GM19239 (cell line): ENCODE measurements around the gene EFHC1.

Experiments
- DNase-seq: peaks from one replicate; pipeline ENCODE4 v3.0.0; 2011; ENCODE audit warnings: low spot score; ENCODE audit not compliant: insufficient read length
- FAIRE-seq: peaks from 2 replicates; lab custom pipeline; 2011; peaks lifted over from hg19 to GRCh38; lab: Jason Lieb, UNC

The EFHC1 gene

DNA sequence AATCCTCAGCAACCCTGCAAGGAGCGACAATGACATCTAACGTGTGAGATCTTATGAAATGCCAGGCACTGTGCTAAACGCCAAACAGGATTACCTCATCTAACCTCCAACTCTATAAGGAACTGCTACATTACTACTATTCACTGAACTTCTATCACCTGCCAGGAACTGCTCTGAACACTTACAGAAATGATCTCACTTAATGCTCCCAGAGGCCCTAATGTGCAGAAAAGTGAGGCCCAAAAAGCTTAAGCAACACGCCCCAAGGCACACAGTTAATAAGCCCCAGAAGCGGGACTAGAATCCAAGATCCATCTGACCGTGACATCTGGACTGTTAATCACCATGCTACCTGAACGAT lies 128.2 kb downstream of the EFHC1 start:
- DNase-seq, result no peak
- FAIRE-seq, result no peak

DNA sequence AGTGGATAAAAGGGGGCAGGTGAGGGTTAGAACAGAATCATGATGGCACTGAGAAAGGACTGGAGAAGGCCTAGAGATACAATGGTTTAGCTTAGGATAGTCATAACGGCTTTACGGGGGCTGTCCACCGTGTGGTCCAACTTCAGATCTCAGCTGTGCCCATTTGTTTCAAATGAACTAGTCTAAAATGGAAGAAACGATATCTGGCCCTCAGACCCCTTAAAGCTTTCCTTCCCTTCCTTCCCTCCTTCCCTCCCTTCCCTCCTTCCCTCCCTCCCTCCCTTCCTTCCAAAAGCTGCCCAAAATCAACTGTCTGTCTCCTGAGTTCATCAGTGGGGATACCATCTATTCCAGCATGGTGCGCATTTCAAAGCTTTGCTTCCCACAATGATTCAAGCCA lies 128.9 kb downstream of the EFHC1 start:
- FAIRE-seq, result no peak
- DNase-seq, result no peak

DNA sequence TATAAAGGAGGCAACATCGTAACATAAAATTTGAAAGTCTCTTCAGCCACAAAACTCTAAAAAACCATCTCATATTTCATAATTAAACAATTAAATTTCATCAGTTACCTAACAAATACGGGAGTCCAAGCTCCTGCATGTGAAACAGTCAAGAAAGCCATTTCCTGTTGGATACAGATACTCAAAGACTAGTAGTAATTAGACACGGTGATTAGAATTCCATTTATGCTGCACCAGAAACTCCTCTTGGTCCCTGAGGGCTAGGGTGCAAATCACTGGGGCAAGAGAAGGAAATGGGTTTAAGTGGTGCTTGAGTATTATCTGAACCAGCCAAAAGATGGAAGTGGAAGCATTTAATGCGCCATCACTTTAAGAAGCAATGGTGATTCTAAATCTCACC lies 129.3 kb downstream of the EFHC1 start:
- DNase-seq (no peak), FAIRE-seq (no peak)

DNA sequence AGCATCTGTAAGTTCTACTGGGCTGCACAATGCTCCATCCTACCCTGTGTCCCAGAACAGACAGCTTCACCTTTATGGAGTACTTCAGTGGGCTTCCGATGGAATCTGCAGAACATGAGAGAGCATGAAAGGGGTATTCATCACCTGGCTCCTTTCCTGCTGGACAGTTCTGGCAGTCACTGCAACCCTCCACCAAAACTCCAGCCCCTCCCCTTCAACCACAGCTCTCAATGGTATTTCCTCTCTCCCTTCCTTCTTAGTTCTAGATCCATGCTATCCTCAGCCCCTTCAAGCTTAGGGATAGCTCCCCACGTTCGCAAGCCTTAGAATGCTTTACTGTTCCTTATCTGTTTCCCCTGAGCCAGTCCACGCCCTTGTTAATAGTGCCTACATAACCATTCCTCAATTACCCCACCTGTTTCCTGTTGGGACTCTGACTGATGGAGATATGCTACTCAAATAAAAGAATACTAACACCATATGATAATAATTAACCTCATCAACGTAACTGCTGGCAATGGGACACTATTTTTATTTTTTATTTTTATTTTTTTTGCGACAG lies 130.0 kb downstream of the EFHC1 start:
- FAIRE-seq (no peak), DNase-seq (no peak)

DNA sequence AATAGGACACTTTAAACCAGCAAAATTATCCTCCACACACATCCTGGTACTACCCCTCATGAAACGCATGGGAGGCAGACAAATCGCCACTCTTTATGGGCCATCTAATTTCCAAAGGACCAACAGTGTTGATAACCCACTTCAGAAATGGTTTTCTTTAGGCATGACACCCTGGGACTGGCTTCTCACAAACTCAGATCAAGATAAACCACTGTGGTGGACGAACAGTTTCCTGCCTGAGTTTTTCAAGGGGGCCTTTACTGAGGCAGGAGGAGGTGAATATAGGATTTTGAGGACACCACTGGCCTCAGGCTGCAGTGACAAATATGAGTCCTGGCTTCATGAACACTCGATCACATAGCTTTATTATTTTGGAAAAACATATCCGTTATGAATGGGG lies 130.7 kb downstream of the EFHC1 start:
- no peak for FAIRE-seq
- DNase-seq, result no peak

DNA sequence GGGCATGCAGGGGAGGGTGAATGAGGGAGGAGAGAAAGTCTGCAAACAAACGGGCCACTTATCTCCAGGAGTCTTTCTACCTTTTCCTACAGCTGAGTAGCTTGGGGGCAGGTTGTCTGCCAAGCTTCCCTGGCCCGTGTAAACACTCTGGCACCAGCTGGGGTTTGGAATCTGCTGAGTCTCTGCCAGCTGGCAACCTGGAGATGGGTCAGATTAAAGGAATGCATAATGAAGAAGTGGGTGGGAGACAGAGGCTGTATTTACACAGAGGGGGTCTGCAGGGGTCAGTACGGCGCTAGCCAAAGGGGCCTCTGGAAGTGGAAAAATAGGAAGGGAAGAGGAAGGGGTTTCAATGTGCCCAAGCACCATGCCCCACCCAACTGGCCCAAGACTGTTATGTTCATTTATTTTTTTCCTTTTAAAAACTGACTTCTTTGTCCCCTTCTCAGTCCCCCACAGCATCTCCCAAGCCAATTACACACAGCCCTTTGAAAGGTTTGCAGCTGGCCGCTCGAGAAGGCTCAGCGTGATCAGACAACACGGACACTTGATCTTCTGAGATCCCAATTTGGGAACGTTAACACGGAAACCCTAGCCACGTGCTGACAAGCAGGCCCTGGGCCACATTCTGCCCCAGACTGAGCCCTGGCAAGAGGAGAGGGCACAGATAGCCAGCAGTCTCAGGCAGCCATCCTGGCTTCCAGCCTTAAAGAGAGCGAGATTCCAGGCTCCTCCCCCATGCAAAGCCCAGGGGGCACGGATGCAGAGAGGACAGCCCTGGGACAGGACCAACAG lies 131.5 kb downstream of the EFHC1 start:
- DNase-seq, result no peak
- no peak for FAIRE-seq

DNA sequence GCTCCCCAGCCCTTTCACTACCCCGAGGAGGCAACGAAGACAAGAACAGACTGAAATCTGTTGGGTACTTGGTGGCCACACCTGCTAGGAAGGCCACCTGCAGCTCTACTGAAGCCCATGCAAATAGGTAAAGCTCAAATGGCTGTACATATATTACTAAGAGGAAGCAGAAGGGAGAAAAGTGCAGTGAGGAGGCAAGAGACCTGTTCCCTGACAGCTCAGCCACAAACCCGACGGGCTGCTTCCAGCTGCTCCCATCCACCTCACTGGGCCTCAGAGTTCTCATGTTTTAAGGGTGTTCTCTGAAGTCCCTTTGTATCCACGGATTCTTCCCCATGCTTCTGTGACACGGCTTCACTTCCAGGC lies 132.1 kb downstream of the EFHC1 start:
- FAIRE-seq, result peak; percentile 61

DNA sequence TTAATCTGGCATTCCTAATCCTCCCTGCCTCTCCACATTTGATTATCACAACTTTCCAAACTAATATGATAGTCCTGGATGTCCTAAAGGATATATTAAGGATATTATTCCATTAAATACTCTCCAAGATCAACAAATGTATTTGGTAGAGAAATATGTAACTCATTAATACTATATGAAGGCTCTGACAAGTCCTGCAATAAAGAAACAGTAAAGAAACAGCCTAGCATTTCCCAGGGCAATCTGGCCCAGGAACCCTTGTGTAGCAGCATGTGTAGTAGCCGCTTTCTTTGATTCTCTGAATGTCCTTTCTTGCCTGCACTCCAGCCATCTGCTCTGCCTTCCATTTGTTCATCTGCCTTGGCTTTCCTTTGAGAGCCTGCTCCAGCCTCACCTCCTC lies 133.0 kb downstream of the EFHC1 start:
- no peak for DNase-seq

More for the DNA sequence above, 132.1 kb downstream of the EFHC1 start:
- DNase-seq, result no peak

DNA sequence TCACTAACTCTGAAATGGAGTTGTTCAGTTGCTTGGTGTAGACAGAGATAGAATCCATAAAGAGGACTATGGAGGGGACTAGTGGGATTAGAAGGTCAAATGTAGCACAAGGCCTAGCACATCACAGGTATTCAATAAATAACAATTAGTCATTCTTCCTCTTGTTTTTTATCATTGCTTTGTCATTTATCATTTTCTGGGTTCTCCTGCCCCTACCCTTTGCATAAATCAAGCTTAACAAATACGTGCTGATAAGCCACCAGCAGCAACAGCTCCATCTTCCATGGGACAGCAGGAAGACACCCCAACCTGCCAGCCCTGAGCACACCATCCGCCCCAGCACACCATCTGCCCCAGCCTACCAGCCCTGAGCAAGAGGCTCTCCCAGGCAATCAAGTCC lies 133.6 kb downstream of the EFHC1 start:
- FAIRE-seq (no peak), DNase-seq (no peak)

More for the DNA sequence above, 133.0 kb downstream of the EFHC1 start:
- no peak for FAIRE-seq

DNA sequence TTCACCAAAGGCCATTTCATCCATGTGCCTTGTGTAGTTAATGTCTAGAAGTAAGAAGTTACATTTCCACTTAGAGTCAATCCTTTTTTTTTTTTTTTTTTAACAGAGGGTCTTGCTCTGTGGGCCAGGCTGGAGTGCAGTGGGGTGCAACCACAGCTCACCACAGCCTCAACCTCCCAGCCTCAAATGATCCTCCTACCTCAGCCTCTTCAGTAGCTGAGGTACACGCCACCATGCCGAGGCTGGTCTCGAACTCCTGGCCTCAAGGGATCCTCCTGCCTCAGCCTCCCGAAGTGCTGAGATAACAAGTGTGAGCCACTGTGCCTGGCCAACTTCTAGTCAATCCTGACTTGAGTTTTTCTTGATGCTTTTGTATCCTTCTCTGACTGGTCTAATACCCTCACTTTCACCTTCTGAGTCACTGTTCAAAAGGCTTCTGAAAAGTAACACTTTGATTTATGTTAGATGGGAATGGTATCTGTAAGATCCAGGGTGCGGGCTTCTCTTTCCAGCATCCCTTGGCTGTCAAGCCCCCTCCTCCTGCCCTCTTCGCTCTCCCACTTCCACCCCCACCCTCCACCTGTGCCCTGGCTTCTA lies 134.6 kb downstream of the EFHC1 start:
- DNase-seq (no peak), FAIRE-seq (no peak)

DNA sequence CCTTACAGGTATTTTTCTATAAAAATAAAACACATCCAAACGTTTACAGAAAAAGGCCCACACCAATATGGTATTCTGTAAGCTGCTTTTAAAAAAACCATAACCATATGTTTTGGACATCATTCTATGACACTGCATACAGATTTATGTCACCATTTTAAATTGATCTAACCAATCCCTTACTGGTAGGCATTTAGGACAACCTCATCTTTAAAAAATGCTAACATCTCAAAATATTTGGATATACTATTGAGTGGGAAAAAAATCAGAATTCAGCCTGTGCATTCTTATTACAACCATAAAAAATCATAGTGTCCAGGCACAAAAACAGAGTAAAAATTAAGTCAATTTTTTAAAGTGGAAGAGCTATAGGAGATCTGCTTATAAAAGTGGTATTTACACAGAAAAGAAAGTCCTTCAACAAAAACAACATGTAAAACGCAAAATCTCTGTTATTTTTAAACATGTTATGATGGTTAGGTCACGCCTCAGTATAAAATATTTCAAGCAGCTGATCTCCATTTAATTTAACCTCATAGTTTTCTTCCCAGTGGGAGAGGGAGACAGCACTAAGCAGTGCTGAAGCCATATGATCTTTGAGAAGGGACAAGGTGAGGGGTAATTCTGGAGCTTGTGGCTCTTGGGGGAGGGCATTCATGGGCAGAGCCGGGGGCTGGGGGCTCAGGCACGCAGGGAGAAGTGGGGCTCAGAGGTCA lies 135.5 kb downstream of the EFHC1 start:
- DNase-seq, result no peak
- no peak for FAIRE-seq

DNA sequence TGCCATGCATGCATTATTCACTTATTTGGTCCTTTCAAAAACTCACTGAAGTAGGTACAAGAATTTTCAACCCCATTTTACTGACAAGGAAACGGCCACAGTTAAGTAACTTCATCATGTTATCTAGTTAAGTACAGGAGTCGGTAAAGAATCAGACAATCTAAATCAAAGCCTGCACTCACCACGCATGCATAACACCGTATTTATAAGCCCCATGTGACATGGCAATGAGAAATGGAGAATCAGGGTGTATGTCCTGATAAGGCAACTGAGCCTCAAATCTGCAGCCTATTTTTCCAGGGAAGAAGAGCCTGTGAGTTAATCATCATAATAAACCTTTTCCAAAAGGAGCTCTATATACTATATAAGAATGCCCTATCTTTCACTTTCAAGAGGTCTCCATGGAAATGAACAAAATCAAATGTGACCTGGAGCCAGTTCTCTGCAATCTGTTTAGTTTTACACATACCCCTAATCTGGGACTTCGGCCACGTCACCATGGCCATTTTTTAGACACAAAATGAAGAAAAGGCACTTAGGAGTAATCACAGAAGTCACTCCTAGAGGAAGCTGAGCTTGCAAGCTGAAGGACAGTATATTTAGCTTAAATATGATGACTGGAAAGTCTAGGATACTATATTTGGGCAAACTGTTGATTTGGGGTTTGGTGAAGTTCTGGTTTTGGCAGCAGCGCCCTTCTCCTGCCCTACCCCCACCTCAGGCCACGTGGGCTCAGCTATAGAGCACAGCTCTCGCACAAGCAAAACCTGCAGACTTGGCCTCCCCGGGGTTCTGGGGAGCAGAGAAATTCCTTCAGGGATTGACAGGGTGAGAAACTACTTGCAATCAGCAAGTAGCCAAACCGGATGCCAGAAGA lies 137.5 kb downstream of the EFHC1 start:
- FAIRE-seq, result no peak
- no peak for DNase-seq

DNA sequence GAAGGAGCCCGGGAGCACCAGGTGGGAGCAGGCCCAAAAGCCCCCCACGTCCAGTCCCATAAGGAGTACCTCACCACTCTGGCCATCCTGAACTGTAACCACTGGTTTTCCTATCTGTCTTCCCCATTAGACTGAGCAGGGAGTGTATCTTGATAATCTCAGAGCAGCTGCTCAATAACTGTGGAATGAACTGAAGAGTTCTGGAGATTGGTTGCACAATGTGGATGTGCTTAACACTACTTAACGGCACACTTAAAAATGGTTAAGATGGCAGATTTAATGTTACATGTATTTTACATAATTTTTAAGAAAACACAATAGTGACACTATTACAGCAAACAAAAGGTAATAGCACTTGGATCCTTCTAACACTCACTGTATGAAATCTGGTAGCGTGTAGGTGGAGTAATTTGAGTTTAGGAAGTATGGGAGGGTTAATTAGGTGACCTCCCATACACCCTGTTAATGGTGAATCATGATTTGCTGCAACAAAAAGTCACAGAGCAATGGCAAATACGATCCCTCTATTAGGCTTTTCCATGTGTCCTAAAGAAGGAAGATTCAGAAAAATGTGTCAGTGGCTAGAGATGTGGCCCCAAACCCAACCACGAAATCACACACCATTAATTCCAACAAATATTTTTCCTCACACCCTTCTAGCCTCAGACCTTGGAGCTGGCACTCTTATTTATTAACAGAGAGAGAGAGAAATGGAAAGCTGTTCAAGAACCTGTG lies 138.3 kb downstream of the EFHC1 start:
- DNase-seq (no peak), FAIRE-seq (no peak)

DNA sequence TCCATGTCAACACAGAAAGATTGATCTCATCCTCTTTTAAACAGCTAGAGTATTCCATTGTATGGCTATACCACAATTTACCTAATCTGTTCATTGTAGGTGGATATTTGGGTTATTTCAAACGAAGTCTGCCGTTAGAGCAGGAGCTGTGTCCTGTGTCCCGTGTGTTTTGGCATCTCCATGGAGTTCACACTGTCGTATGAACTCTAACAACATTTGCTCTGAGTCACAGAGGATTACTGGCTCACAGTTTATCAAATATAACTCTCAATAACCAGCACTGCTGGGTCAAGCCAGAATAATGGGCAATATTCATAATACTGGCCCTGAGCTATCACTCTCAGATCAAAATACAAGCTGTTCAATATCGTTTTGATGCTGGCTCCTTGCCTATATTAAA lies 140.3 kb downstream of the EFHC1 start:
- FAIRE-seq (no peak), DNase-seq (no peak)

DNA sequence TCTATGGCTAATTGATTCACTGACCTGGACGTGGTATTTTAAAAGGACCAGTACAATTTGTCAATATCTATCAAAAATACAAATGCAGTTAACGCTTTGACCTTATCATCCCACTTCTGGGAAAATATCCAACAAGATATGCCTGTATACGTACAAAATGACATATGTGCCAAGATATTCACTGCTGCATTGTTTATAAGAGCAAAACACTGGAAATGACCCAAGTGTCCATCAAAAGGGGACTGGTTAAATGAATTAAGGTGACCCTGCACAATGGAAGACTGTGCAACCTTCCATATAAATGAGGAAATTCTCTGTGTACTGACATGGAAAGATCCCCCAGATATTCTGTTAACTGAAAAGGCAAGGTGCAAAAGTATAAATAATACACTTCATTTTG lies 142.8 kb downstream of the EFHC1 start:
- no peak for FAIRE-seq
- DNase-seq, result no peak

DNA sequence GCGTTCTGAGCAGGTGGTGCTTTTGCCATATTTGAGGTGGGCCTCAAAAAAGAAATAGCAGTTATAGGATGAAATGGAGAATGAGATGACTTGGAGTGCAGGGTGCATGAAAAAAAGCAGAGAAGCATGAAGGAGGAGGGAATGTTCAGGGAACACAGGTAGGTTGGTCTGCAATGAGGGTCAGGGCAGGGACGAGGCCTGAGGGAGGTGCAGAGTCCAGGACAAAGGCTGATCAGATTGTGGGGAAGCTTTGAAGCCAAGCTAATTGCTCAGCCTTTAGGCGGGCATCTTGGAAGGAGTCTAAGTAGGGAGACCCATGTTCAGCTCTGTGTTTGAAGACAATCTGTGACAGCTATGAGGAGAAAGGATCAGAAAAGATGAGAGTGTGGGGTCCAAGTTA lies 144.7 kb downstream of the EFHC1 start:
- DNase-seq (no peak), FAIRE-seq (no peak)

DNA sequence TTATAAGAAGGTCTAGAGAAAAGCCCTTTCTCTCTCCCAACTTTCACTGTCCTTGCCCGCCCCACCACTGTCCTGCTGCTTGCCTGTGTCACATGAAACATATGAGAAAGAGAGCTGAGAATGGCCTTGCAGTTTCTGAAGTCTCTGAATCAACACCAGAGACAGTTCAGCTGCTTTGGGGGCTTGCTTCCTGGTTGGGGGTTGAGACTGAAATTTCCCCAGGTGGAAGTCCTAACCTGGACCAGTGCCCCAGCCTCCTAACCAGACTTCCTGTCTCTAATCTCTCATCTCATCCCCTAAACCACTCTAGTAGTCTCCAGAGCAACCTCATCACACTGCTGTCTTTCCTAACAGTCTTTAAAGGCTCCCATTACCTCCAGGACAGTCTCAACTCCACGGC lies 146.1 kb downstream of the EFHC1 start:
- no peak for FAIRE-seq
- no peak for DNase-seq

DNA sequence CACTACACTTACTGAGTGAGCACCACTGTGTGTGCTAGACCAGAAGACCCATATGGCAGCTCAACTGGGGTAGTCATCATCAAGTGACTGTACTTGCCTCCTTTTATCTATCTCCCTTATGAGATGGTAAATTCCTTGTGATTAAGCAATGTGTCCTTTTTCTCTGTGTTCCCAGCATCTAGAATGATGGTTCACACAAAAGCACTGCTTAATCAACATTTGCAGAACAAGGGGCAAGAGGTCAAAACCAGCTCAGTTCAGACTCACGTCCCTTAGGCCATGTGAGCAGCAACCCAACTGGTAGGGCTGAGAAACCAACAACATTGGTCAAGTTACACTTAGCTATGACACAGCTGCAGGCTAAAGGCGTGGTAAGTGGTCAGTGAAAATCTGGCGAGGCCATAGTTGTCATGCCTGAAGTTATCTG lies 146.7 kb downstream of the EFHC1 start:
- DNase-seq (no peak), FAIRE-seq (no peak)

DNA sequence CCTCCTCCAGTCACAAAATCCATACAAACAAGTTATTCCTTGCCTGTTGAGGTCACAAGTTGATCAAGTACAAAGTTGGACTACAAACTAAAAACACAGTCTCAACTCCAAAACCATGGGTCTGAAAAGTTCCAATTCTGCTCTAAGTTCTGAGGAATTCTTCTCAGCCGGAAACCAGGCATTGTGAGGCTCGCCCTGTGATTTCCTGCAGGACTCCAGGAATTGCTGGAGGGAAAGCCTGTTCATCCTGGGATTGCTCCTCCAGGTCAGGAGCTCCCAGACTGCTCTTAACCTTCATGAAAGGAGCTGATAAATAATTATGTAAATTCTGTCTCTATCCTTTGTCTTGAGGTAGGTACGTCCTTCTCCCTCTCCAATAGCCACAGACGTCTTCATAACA lies 148.2 kb downstream of the EFHC1 start:
- DNase-seq (no peak), FAIRE-seq (no peak)

DNA sequence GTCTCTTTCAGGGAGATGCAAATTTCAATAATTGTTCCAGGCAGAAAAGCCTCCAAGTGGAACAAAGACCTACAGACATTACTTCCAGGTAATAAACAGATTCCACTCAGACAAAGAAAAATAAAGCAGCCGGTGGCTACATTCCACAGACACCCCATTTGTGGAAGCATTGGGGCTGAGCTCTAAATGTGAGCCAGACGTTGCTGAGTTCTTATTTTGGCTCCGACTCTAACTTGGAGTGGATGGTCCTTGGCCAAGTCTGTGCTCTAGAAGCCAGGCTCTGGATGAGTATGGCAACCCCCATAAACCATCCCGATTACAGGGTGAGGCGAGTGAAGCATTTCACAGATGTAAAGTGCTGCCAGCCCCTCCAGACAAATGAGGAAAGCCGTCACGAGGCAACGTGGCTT lies 150.2 kb downstream of the EFHC1 start:
- DNase-seq (no peak), FAIRE-seq (no peak)
